Measurements from ENCODE around the gene XAB2. TPM values are rescaled to one million over a fixed set of nuclear protein-coding genes. Genes with fewer than 3 reads are reported as not detected.

The XAB2 gene
- total and polyA plus RNA-seq, 12 donors = 18.6 to 31.9 (median 22.7) TPM

GRCh38 chr19:7603919-7604318, 25.4 kb downstream of the XAB2 start:
- no peak for ATAC-seq
- Histone ChIP-seq H3K36me3 (no peaks in the 10 kb centered on the region), H3K4me3 (no peak overlapping the region), H3K4me1 (no peaks in the 10 kb centered on the region), H3K27ac (no peak overlapping the region), H3K27me3 (peaks cover 0 to 51% (median 31%) of the 10 kb centered on the region in 7 donors), H3K9me3 (no peaks in the 10 kb centered on the region)
- no peak for DNase-seq
- 71 to 74% methylated on average over 9 of the region's 9 CpGs for WGBS, 2 donors
- TF ChIP-seq CTCF (IDR thresholded peaks at IDR 0.05) = no peak
- intact Hi-C loops (cut with DNase I) = no loop called here

DNA sequence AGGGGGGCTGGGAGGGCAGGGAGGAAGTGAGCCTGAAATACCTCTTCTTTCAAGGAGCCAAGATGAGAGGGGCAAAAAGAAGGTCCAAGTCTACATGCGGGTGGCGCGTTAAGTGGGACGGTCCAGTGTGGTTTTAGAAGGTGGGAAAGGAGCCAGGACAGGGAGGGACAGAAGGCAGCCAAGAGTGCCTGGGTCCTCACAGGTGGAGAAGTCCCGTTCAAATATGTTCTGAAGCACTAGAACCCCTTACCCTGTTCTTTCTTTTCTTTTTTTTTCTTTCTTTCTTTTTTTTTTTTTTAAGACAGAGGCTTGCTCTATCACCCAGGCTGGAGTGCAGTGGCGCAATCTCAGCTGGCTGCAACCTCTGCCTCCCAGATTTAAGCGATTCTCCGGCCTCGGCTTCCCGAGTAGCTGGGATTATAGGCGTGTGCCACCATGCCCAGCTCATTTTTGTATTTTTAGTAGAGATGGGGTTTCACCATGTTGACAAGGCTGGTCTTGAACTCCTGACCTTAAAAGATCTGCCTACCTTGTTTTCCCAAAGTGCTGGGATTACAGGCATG, 26.3 kb downstream of the XAB2 start:
- no peak for TF ChIP-seq CTCF (IDR thresholded peaks at IDR 0.05)
- Histone ChIP-seq H3K27me3 (peaks cover 0 to 53% (median 38%) of the 10 kb centered on the region in 7 donors), H3K4me3 (no peak overlapping the region), H3K36me3 (no peaks in the 10 kb centered on the region), H3K9me3 (no peaks in the 10 kb centered on the region), H3K27ac (no peak overlapping the region), H3K4me1 (no peaks in the 10 kb centered on the region)
- no peak for ATAC-seq
- intact Hi-C loops (cut with DNase I) = no loop called here
- WGBS, 2 donors = 65 to 74% methylated on average over 11 of the region's 11 CpGs
- DNase-seq = no peak

GRCh38 chr19:7602240-7602934, 27.0 kb downstream of the XAB2 start:
- DNase-seq (no peak), ATAC-seq (no peak)
- H3K9me3 ChIP-seq = no peaks in the 10 kb centered on the region
- 31 to 32% methylated on average over 15 of the region's 15 CpGs for WGBS, 2 donors
- intact Hi-C loops (cut with DNase I) = no loop called here
- TF ChIP-seq CTCF (IDR thresholded peaks at IDR 0.05) = no peak
- no peaks in the 10 kb centered on the region for H3K4me1 ChIP-seq
- H3K4me3 ChIP-seq = no peak overlapping the region
- no peak overlapping the region for H3K27ac ChIP-seq
- H3K36me3 ChIP-seq = no peaks in the 10 kb centered on the region
- H3K27me3 ChIP-seq = peaks cover 0 to 57% (median 44%) of the 10 kb centered on the region in 7 donors

DNA sequence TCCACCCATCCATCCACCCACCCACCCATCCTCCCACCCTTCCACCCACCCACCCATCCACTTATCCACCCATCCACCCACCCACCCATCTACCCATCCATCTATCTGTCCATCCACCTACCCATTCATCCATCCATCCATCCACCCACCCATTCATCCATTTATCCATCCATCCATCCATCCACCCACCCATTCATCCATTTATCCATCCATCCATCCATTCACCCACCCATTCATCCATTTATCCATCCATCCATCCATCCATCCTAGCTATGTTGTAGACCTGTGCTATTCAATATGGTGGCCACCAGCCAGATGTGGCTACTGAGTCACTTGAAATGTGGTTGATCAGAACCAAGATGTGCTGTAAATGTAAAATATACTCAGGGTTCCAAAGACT, 28.6 kb downstream of the XAB2 start:
- intact Hi-C loops (cut with DNase I) = no loop called here

More for the DNA sequence above, 28.6 kb downstream of the XAB2 start:
- H3K27me3 ChIP-seq = peaks cover 0 to 62% (median 52%) of the 10 kb centered on the region in 7 donors
- H3K4me3 ChIP-seq = no peak overlapping the region
- ATAC-seq = no peak
- DNase-seq = no peak
- H3K4me1 ChIP-seq = peaks cover 0 to 5% (median 0%) of the 10 kb centered on the region in 9 donors
- no peak overlapping the region for H3K27ac ChIP-seq
- no peak for TF ChIP-seq CTCF (IDR thresholded peaks at IDR 0.05)
- no peaks in the 10 kb centered on the region for H3K36me3 ChIP-seq
- no peaks in the 10 kb centered on the region for H3K9me3 ChIP-seq
